Muscle layer of duodenum (tissue), 2 donors: ENCODE data around the gene VANGL1.

Experiments
- H3K27ac ChIP-seq: one replicate; pipeline ENCODE4 v1.7.0; 2013; ENCODE audit warnings: mild to moderate bottlenecking, low read length
- H3K27me3 ChIP-seq: one replicate; pipeline ENCODE4 v1.7.0; 2013; ENCODE audit warnings: low read depth, mild to moderate bottlenecking, control low read depth, low read length
- H3K36me3 ChIP-seq, 2 donors: one replicate each; pipeline ENCODE4 v1.7.0; 2013; ENCODE audit warnings: low read length in 2 of 2, control low read depth in 1 of 2, mild to moderate bottlenecking in 1 of 2; ENCODE audit not compliant: insufficient read depth in 2 of 2, control insufficient read depth in 1 of 2
- H3K4me1 ChIP-seq, 2 donors: one replicate each; pipeline ENCODE4 v1.7.0; 2013; ENCODE audit warnings: low read length in 2 of 2, mild to moderate bottlenecking in 2 of 2, control low read depth in 1 of 2, moderate library complexity in 1 of 2; ENCODE audit not compliant: insufficient read depth in 2 of 2, control insufficient read depth in 1 of 2
- H3K4me3 ChIP-seq, 2 donors: one replicate each; pipeline ENCODE4 v1.7.0; 2013; ENCODE audit warnings: low read length in 2 of 2, low read depth in 1 of 2, mild to moderate bottlenecking in 1 of 2
- H3K9me3 ChIP-seq, 2 donors: one replicate each; pipeline ENCODE4 v1.7.0; 2013; ENCODE audit warnings: low read length in 2 of 2, control low read depth in 1 of 2, mild to moderate bottlenecking in 1 of 2; ENCODE audit not compliant: control insufficient read depth in 1 of 2
- donor health status: healthy.

Gene VANGL1

DNA sequence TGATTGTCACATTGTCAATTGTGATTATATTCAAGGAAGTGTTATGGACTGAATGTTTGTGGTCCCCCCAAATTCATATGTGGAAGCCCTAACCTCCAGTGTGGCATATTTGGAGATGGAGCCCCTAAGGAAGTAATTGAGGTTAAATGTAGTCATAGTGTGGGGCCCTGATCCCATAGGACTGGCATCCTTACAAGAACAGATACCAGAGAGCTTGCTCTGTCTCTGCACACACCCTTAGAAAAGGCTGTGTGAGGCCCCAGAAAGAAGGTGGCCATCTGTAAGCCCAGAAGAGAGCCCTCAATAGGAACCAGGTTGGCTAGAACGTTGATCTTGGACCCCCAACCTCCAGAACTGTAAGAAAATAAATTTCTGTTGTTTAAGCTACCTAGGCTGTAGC, 28.1 kb downstream of the VANGL1 start:
- peaks cover 0 to 40% of the 10 kb centered on the region in 2 donors for H3K4me1 ChIP-seq
- H3K4me3 ChIP-seq: no peak overlapping the region
- H3K27ac ChIP-seq: no peak overlapping the region
- H3K9me3 ChIP-seq: no peaks in the 10 kb centered on the region
- H3K36me3 ChIP-seq: peaks cover 0 to 8% of the 10 kb centered on the region in 2 donors
- no peaks in the 10 kb centered on the region for H3K27me3 ChIP-seq

DNA sequence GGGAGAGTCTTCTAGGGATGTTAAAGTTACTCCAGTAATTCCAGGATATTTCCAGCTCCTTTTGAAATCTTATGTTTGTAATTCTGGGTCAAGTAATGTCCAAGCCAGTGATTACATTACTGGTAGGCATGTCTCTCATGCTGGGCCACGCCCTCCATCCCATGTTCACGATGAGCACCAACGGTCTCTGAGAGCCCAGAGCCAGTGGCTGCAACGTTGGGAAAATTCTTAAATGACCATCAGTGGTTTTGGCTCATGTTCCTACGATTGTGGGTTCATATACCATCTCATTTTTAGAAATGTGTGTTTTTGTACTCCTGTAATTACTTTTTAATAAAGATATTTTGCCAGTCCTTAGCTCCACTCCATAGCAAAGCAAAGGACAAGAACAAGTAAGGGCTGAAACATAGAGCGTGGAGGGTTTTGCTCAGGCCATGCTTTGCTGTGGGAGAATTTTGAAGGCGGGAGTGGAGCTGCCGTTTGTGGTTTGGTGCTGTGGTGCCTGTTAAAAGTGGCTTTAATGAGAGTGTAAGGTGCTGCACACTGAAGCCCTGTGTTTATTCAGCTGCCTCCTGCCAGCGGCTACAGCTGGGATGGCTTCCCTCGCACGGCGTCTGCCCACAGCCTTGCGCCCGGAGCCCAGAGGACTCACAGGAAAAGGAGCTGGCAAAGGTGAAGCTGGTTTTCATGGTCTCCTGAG, 28.9 kb downstream of the VANGL1 start:
- Histone ChIP-seq H3K9me3 (no peaks in the 10 kb centered on the region), H3K4me3 (no peak overlapping the region), H3K4me1 (peaks cover 0 to 40% of the 10 kb centered on the region in 2 donors), H3K27me3 (no peaks in the 10 kb centered on the region), H3K27ac (no peak overlapping the region), H3K36me3 (peaks cover 0 to 6% of the 10 kb centered on the region in 2 donors)

GRCh38 chr1:115671176-115671934, 29.6 kb downstream of the VANGL1 start:
- H3K27me3 ChIP-seq: no peaks in the 10 kb centered on the region
- H3K4me3 ChIP-seq: no peak overlapping the region
- H3K27ac ChIP-seq: no peak overlapping the region
- peaks cover 0 to 44% of the 10 kb centered on the region in 2 donors for H3K4me1 ChIP-seq
- H3K9me3 ChIP-seq: no peaks in the 10 kb centered on the region
- H3K36me3 ChIP-seq: peaks cover 0 to 5% of the 10 kb centered on the region in 2 donors

DNA sequence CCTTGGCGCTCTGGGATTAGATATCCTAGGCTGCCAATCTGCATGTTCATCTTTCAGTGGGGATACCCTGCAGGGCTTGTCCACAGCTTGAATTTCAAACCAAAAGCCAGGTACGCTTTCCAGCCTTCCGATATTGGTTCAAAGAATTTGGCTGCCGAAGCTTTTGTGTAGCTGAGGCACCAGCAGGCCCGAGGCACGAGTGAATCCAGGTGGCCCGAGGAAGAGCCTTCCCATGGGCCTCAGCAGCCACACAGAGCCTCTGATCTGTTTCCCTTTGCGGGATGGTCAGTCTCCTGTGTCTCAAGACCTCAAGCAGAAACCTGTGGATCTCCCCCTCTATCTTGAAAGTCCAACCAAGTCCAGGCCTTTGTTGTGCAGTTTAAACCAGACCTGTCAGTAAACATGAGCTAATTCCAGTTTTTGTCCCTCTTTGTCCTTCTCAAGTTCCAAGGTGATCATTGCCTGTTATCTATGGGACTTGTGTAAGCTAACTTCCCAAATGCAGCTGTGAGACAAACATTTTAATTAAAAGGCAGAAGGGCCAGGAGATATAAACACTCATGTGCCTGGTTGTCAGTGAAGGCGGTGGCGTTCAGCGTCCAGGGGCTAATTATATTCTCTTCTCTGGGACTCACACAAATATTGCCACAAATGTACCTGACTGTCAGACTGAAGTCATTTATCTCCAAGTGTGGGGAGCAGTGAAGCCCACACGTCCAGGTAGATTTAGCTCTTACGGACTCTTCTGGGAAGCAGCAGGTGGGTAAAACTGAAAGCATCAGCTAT, 30.6 kb downstream of the VANGL1 start:
- H3K9me3 ChIP-seq: no peaks in the 10 kb centered on the region
- H3K27me3 ChIP-seq: no peaks in the 10 kb centered on the region
- H3K27ac ChIP-seq: no peak overlapping the region
- H3K4me1 ChIP-seq: peaks cover 0 to 54% of the 10 kb centered on the region in 2 donors
- H3K36me3 ChIP-seq: peaks cover 0 to 5% of the 10 kb centered on the region in 2 donors
- H3K4me3 ChIP-seq: no peak overlapping the region

GRCh38 chr1:115676498-115677181, 34.9 kb downstream of the VANGL1 start:
- Histone ChIP-seq H3K4me1 (peaks cover 0 to 66% of the 10 kb centered on the region in 2 donors), H3K9me3 (no peaks in the 10 kb centered on the region), H3K36me3 (no peaks in the 10 kb centered on the region), H3K27me3 (no peaks in the 10 kb centered on the region), H3K4me3 (no peak overlapping the region), H3K27ac (no peak overlapping the region)

DNA sequence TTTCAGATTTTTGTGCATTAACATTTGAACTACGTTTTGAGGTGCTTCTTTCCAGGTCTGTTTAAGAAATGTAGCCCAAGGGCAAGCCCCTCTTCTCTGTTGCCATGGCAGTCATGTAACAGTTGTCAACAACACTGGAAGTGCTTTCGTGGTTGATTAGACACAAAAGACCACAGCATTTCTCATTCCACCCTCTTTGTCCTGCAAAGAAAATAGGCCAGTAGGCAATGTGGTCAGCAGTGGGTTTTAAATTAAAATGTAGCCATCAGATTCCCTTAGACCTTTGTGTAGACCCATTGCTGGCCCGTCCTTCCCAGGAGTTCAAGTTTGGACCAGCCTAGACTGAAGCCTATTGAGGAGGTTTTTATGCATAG, 35.4 kb downstream of the VANGL1 start:
- Histone ChIP-seq H3K4me1 (peaks cover 0 to 61% of the 10 kb centered on the region in 2 donors), H3K4me3 (no peak overlapping the region), H3K36me3 (no peaks in the 10 kb centered on the region)

DNA sequence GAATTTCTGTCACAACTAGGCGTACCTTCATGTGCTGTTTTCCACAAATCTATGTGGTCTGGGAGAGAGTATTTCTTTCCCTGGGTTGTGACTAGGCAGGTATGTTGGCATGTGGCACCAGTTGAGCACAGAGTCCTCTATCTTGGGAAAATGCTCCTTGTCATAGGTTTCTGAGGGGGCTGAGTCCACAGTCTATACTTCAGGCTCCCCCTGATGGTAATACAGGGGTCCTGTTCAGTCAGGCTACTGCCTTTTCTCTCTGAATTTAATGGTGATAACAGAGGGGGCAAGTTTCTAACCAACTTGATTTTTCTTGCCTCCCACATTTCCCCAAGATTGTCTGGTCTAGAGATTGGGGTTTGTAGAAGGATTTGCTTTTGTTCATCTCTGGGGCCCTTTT, 35.8 kb downstream of the VANGL1 start:
- Histone ChIP-seq H3K4me3 (no peak overlapping the region), H3K9me3 (no peaks in the 10 kb centered on the region), H3K36me3 (peaks cover 0 to 4% of the 10 kb centered on the region in 2 donors), H3K27ac (no peak overlapping the region), H3K4me1 (peaks cover 0 to 57% of the 10 kb centered on the region in 2 donors), H3K27me3 (no peaks in the 10 kb centered on the region)

More for the DNA sequence above, 35.4 kb downstream of the VANGL1 start:
- Histone ChIP-seq H3K27me3 (no peaks in the 10 kb centered on the region), H3K27ac (no peak overlapping the region), H3K9me3 (no peaks in the 10 kb centered on the region)

DNA sequence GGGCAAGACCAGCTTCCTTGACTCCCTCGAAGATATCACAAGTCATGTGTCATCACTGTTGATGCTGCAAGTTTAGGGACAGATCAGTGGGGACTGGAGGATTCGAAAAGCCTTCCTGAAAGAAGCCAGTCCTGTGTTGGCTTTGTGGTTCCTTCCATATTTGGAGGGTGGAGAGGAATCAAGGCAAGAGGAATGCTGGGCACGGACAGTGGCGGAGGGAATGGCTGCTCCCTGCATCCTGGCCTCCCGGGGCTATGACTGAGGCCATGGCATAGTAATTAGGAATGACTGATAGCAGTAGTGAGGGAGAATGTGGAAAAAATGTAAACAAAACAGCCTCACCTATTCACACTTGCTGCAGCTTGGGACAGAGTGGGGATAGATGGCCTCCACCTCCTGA, 36.4 kb downstream of the VANGL1 start:
- Histone ChIP-seq H3K27ac (no peak overlapping the region), H3K4me1 (peaks cover 0 to 51% of the 10 kb centered on the region in 2 donors), H3K4me3 (no peak overlapping the region), H3K9me3 (no peaks in the 10 kb centered on the region), H3K27me3 (no peaks in the 10 kb centered on the region), H3K36me3 (peaks cover 0 to 5% of the 10 kb centered on the region in 2 donors)

DNA sequence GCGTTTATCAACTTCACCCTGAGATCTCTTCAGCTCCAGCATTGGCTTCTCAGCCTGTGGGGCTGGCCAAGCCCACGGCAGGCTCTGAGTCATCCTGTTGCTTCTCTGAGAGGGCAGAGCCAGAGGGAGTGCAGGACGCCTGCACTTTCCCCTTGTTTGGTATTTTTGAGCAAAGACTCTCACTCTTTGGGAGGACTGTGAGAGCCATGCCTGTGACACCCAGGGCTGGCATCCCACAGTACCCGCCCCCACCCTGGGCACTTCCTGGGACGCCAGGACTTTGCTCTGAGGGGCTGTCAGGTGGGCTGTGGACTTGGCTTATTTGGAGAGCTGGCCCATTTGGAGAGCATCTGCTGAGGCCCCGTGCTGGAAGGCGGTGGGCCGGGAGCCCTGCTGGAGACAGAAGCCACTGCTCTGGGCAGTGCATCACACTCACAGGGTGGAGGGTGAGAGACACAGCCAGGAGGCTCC, 37.4 kb downstream of the VANGL1 start:
- Histone ChIP-seq H3K27ac (no peak overlapping the region), H3K4me3 (no peak overlapping the region), H3K36me3 (peaks cover under 1 to 5% of the 10 kb centered on the region in 2 donors), H3K27me3 (no peaks in the 10 kb centered on the region), H3K4me1 (peaks cover 0 to 46% of the 10 kb centered on the region in 2 donors), H3K9me3 (no peaks in the 10 kb centered on the region)

DNA sequence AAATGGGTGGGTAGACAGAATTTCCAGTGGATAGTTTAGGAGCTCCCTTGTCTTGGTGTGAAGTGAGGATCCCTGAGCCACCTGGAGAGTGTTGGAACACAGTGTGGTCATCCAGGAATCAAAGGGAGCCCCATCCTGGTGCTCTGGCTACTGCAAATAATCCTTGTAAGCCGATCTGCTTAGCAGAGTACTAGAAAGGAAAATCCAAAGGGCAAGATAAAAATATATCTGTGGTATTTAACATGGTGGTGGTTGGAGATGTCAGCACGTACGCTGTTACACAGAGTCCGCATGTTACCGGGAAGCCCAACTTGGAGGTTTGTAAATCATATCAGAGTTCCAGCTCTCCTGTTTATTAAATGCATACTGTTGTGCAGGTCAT, 39.0 kb downstream of the VANGL1 start:
- peaks cover 0 to 46% of the 10 kb centered on the region in 2 donors for H3K4me1 ChIP-seq
- peaks cover 15 to 16% of the 10 kb centered on the region in 2 donors for H3K36me3 ChIP-seq
- H3K9me3 ChIP-seq: no peaks in the 10 kb centered on the region
- H3K4me3 ChIP-seq: no peak overlapping the region
- no peak overlapping the region for H3K27ac ChIP-seq
- no peaks in the 10 kb centered on the region for H3K27me3 ChIP-seq
